Measurements from ENCODE around the gene C1QTNF5.

C1QTNF5 gene

DNA sequence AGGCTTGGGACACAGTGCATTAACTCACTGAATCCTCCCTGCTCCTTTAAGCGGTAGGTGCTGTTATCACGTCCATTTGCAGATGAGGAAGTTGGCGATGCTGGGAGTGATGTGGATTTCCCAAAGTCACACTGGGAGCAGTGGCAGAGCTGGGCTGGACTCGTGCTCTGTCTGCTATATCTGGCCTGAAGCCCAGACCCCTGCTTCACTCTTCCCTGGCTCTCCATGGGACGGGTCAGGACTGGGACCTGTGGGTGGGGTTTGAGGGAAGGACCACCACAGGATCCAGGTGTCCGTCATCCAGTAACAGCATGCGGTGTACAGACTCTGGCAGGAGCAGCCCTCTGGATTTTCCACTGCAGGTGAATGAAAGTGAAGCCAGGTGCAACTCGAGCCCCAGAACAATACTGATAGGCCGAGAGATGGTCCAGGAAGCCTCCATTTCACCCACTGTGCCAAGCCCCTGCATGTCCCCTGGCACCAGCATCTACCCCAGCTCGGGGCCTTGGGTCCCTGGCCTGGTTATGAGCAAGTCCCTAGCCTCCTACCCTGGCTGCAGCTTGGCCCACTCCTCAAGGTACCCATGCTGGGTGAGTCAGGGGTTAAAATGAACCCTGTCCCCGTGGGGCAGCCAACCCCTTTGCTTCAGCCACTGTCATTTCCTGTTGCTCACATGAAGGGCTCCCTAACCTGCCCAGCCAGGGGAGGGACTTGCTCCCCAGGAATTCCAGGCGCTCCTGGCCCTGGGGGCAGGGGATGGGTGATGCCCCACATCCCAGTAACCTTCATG is 36.6 kb upstream of the C1QTNF5 start:
- CTCF ChIA-PET, result interaction anchor here (1.4 to 17.7 kb wide), 5 partner anchors 9 to 39 kb away, joined by 4 to 184 read pairs (median 5); no protein-coding TSS in a partner anchor
- peaks cover 41% of the 10 kb centered on the region for H3K27me3 Mint-ChIP-seq
- H3K4me3 Mint-ChIP-seq, result no peak overlapping the region
- no peaks in the 10 kb centered on the region for H3K9me3 Mint-ChIP-seq
- H3K27ac Mint-ChIP-seq, result no peak overlapping the region
- H3K4me1 Mint-ChIP-seq, result peaks cover 17% of the 10 kb centered on the region
- no peak for DNase-seq
- no peaks in the 10 kb centered on the region for H3K36me3 Mint-ChIP-seq

GRCh38 chr11:119376197-119376847 is 35.6 kb upstream of the C1QTNF5 start:
- peaks cover 36% of the 10 kb centered on the region for H3K27me3 Mint-ChIP-seq
- no peaks in the 10 kb centered on the region for H3K36me3 Mint-ChIP-seq
- no peak for DNase-seq
- peaks cover 17% of the 10 kb centered on the region for H3K4me1 Mint-ChIP-seq
- CTCF ChIA-PET, result interaction anchor here (1.2 to 17.7 kb wide), 8 partner anchors 8 to 38 kb away, joined by 3 to 184 read pairs (median 4); no protein-coding TSS in a partner anchor
- no peak overlapping the region for H3K27ac Mint-ChIP-seq
- H3K4me3 Mint-ChIP-seq, result no peak overlapping the region
- H3K9me3 Mint-ChIP-seq, result no peaks in the 10 kb centered on the region

DNA sequence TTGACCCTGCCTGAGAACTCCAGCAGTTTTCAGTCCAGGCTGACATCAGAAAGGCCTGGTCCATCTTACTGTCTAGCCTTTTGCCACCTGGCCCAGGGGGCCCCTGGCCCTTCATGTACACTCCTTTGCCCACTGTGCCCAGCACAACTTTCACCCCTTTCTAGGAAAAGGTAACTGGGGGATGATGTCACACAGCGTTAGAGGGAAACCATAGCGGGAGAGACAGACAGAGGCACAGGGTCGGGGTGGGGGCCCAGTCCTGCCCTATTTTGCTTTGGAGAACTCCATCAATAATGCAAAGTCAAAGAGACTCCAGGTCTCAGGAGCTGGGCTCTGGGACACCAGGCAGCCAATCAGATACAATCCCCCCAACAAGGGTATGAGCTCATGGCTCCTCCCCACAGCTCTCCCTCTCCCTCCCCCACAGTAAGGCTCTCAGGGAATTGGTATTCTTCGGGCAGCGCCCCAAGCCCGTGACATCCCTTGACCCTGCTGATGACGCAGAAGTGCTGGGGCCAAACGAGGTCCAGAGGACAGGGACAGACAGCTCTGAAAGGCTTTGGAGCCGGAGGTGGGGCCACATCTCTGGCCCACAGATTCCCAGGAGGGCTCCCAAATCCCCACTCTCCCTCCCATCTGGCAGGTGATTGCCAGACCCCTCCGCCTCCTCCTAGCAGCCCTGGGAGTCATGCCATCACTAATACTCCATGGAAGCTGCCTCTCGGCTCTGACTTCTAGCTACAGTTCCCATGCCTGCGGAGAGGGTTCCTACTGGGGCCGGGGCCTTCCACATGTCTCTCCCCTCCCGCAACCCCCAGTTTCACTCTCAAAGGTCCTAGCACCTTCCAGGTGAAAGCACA is 34.9 kb upstream of the C1QTNF5 start:
- H3K4me3 Mint-ChIP-seq, result no peak overlapping the region
- H3K27me3 Mint-ChIP-seq, result peaks cover 36% of the 10 kb centered on the region
- peaks cover 10% of the 10 kb centered on the region for H3K4me1 Mint-ChIP-seq
- H3K27ac Mint-ChIP-seq, result no peak overlapping the region
- no peaks in the 10 kb centered on the region for H3K36me3 Mint-ChIP-seq
- no peaks in the 10 kb centered on the region for H3K9me3 Mint-ChIP-seq
- DNase-seq, result no peak
- CTCF ChIA-PET, result interaction anchor here (0.7 to 17.7 kb wide), 14 partner anchors 8 to 99 kb away, joined by 3 to 184 read pairs (median 4); no protein-coding TSS in a partner anchor

- DNase-seq, result no peak
- CTCF ChIA-PET, result interaction anchor here (1.2 to 17.7 kb wide), 9 partner anchors 9 to 96 kb away, joined by 3 to 184 read pairs (median 6); no protein-coding TSS in a partner anchor
- H3K4me1 Mint-ChIP-seq, result peaks cover 9% of the 10 kb centered on the region
- H3K36me3 Mint-ChIP-seq, result no peaks in the 10 kb centered on the region
- no peaks in the 10 kb centered on the region for H3K9me3 Mint-ChIP-seq
- no peak overlapping the region for H3K4me3 Mint-ChIP-seq
- peaks cover 37% of the 10 kb centered on the region for H3K27me3 Mint-ChIP-seq
- H3K27ac Mint-ChIP-seq, result no peak overlapping the region
These were observed 34.1 kb upstream of the C1QTNF5 start for GRCh38 chr11:119374632-119375336.

GRCh38 chr11:119373921-119374631 is 33.4 kb upstream of the C1QTNF5 start:
- H3K9me3 Mint-ChIP-seq, result no peaks in the 10 kb centered on the region
- peaks cover 9% of the 10 kb centered on the region for H3K4me1 Mint-ChIP-seq
- CTCF ChIA-PET, result interaction anchor here (1.2 to 17.7 kb wide), 10 partner anchors 9 to 97 kb away, joined by 3 to 184 read pairs (median 7); no protein-coding TSS in a partner anchor
- no peaks in the 10 kb centered on the region for H3K36me3 Mint-ChIP-seq
- H3K4me3 Mint-ChIP-seq, result no peak overlapping the region
- H3K27ac Mint-ChIP-seq, result no peak overlapping the region
- peaks cover 37% of the 10 kb centered on the region for H3K27me3 Mint-ChIP-seq
- peak; percentile 63 for DNase-seq

- Mint-ChIP-seq H3K4me1 (peaks cover 9% of the 10 kb centered on the region), H3K27ac (no peak overlapping the region), H3K36me3 (no peaks in the 10 kb centered on the region), H3K4me3 (no peak overlapping the region), H3K27me3 (peaks cover 37% of the 10 kb centered on the region), H3K9me3 (no peaks in the 10 kb centered on the region)
- no peak for DNase-seq
- CTCF ChIA-PET, result interaction anchor here (0.6 to 17.7 kb wide), 10 partner anchors 9 to 995 kb away, joined by 3 to 184 read pairs (median 7); no protein-coding TSS in a partner anchor
These were observed 32.6 kb upstream of the C1QTNF5 start for GRCh38 chr11:119373059-119373920.

DNA sequence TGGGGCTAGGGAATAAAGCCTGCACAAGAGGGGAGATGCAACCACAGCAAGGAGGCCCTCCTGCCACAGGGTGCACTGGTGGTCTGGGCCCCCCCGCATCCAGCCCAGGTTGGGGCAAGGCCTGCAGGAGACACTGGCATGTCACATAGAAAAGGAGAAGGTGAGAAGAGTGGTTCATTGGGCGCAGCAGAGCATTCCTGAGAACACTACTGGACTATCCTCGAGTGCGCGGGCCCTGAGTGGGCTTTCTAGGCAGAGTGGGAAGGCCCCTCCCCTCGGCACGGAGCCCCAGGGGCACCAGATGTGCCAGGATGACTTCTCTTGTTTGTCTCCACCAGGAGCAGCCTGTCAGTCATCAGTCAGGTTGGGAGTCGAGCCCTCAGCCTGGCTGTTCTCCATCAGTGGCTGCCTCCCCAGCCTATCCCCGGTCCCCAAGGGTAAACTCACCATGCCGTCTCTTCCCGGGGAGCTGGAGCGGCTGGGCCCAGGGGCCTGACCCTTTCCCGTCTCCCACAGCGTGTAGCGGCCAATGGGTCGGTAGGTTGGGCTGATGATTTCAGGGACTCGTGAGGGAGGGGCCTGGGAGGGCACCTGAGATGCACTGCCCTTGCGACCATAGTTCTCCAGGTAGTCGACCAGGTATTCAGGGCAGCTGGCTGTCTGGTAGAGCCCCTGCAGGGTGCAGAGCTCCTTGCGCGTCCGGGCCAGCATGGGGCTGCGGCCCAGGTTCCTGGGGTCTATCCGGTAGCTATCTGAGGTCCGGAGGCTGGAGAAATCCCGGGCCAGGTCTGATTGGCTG is 31.8 kb upstream of the C1QTNF5 start:
- H3K4me1 Mint-ChIP-seq, result peaks cover 9% of the 10 kb centered on the region
- no peak overlapping the region for H3K27ac Mint-ChIP-seq
- CTCF ChIA-PET, result interaction anchor here (1.0 to 17.7 kb wide), 8 partner anchors 8 to 102 kb away, joined by 3 to 184 read pairs (median 8); no protein-coding TSS in a partner anchor
- no peaks in the 10 kb centered on the region for H3K36me3 Mint-ChIP-seq
- H3K9me3 Mint-ChIP-seq, result no peaks in the 10 kb centered on the region
- no peak for DNase-seq
- no peak overlapping the region for H3K4me3 Mint-ChIP-seq
- peaks cover 43% of the 10 kb centered on the region for H3K27me3 Mint-ChIP-seq

- H3K4me3 Mint-ChIP-seq, result no peak overlapping the region
- H3K36me3 Mint-ChIP-seq, result no peaks in the 10 kb centered on the region
- no peaks in the 10 kb centered on the region for H3K9me3 Mint-ChIP-seq
- peaks cover 50% of the 10 kb centered on the region for H3K27me3 Mint-ChIP-seq
- DNase-seq, result no peak
- H3K27ac Mint-ChIP-seq, result no peak overlapping the region
- CTCF ChIA-PET, result interaction anchor here (1.5 to 17.7 kb wide), 3 partner anchors 10 to 15 kb away, joined by 6 to 184 read pairs (median 8); partner anchors contain the start of gene USP2
- peaks cover 9% of the 10 kb centered on the region for H3K4me1 Mint-ChIP-seq
These were observed 31.1 kb upstream of the C1QTNF5 start for GRCh38 chr11:119371778-119372182.

DNA sequence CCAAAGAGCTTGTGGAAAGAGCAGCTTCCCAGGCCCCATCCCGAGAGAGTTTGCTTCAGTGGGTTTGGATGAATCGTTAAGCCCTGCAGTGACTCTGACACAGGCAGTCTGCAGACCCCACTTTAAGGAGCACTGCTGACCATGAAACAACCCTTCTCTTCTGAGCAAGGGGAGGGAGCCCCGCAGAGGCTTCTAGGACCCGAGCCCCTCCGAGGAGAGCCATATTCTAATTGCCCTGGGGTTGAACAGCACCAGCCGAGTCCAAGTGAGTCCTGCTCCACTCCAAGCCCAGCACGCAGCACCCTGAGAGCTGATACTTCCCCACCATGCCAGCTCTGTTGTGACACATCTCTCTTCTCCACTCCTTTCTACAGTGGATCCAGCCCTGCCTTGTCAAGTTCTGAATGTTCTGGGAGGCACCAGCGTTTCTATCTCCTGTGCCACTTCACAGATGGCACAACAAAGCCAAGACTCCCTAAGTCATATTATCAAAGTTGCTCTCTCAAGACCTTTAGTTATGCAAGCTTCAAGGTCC is 30.5 kb upstream of the C1QTNF5 start:
- no peak overlapping the region for H3K27ac Mint-ChIP-seq
- no peak overlapping the region for H3K4me3 Mint-ChIP-seq
- CTCF ChIA-PET, result interaction anchor here (0.5 to 17.7 kb wide), 5 partner anchors 9 to 173 kb away, joined by 3 to 184 read pairs (median 6); partner anchors contain the start of gene USP2
- H3K36me3 Mint-ChIP-seq, result no peaks in the 10 kb centered on the region
- no peaks in the 10 kb centered on the region for H3K9me3 Mint-ChIP-seq
- peaks cover 9% of the 10 kb centered on the region for H3K4me1 Mint-ChIP-seq
- peaks cover 51% of the 10 kb centered on the region for H3K27me3 Mint-ChIP-seq
- DNase-seq, result no peak

- Mint-ChIP-seq H3K4me1 (peaks cover 9% of the 10 kb centered on the region), H3K4me3 (no peak overlapping the region), H3K27ac (no peak overlapping the region), H3K9me3 (no peaks in the 10 kb centered on the region), H3K36me3 (no peaks in the 10 kb centered on the region), H3K27me3 (peaks cover 51% of the 10 kb centered on the region)
- CTCF ChIA-PET, result interaction anchor here (0.5 to 17.7 kb wide), 6 partner anchors 8 to 173 kb away, joined by 3 to 184 read pairs (median 6); partner anchors contain the start of gene USP2
- no peak for DNase-seq
These were observed 29.9 kb upstream of the C1QTNF5 start for GRCh38 chr11:119370486-119371046.
